ENCODE results near the gene BAAT.
"Not testable (repeated sequence)": the region's sequence is repeated elsewhere in the genome, so short reads cannot be mapped to it uniquely, and the experiment has no call there.

The BAAT gene

GRCh38 chr9:101384873-101385536 is at the start of gene BAAT:
Gene BAAT (minus strand): TSS chr9:101385006. CDS start chr9:101371404, 13,602 bp downstream.
- DNase-seq (ENCODE audit: low read depth) = not testable (repeated sequence)

- no peak for DNase-seq (ENCODE audit: low read depth)
Measured at GRCh38 chr9:101433229-101433628, 48.4 kb upstream of the BAAT start.

GRCh38 chr9:101432740-101433139 is 47.9 kb upstream of the BAAT start:
- no peak for DNase-seq (ENCODE audit: low read depth)

- no peak for DNase-seq (ENCODE audit: low read depth)
Measured at GRCh38 chr9:101432171-101432570, 47.4 kb upstream of the BAAT start.

GRCh38 chr9:101429736-101430135 is 44.9 kb upstream of the BAAT start:
- no peak for DNase-seq (ENCODE audit: low read depth)

- no peak for DNase-seq (ENCODE audit: low read depth)
Measured at GRCh38 chr9:101428909-101429308, 44.1 kb upstream of the BAAT start.

- no peak for DNase-seq (ENCODE audit: low read depth)
Measured at GRCh38 chr9:101427957-101428655, 43.3 kb upstream of the BAAT start.

- no peak for DNase-seq (ENCODE audit: low read depth)
Measured at GRCh38 chr9:101427358-101427757, 42.6 kb upstream of the BAAT start.

GRCh38 chr9:101421653-101422065 is 36.9 kb upstream of the BAAT start:
- no peak for DNase-seq (ENCODE audit: low read depth)

- no peak for DNase-seq (ENCODE audit: low read depth)
Measured at GRCh38 chr9:101419863-101420262, 35.1 kb upstream of the BAAT start.

- no peak for DNase-seq (ENCODE audit: low read depth)
Measured at GRCh38 chr9:101418518-101419430, 34.0 kb upstream of the BAAT start.

GRCh38 chr9:101417977-101418376 is 33.2 kb upstream of the BAAT start:
- no peak for DNase-seq (ENCODE audit: low read depth)

GRCh38 chr9:101417389-101417788 is 32.6 kb upstream of the BAAT start:
- DNase-seq (ENCODE audit: low read depth) = no peak

GRCh38 chr9:101415578-101415977 is 30.8 kb upstream of the BAAT start:
- DNase-seq (ENCODE audit: low read depth) = no peak

GRCh38 chr9:101414839-101415238 is 30.0 kb upstream of the BAAT start:
- DNase-seq (ENCODE audit: low read depth) = no peak

- DNase-seq (ENCODE audit: low read depth) = no peak
Measured at GRCh38 chr9:101409079-101409477, 24.3 kb upstream of the BAAT start.

GRCh38 chr9:101408374-101409078 is 23.7 kb upstream of the BAAT start:
- DNase-seq (ENCODE audit: low read depth) = no peak

GRCh38 chr9:101403516-101404285 is 18.9 kb upstream of the BAAT start:
- DNase-seq (ENCODE audit: low read depth) = no peak

- DNase-seq (ENCODE audit: low read depth) = no peak
Measured at GRCh38 chr9:101400120-101400519, 15.3 kb upstream of the BAAT start.

GRCh38 chr9:101399643-101399970 is 14.8 kb upstream of the BAAT start:
- no peak for DNase-seq (ENCODE audit: low read depth)

GRCh38 chr9:101398930-101399642 is 14.3 kb upstream of the BAAT start:
- DNase-seq (ENCODE audit: low read depth) = no peak

All from stimulated activated CD8-positive, alpha-beta memory T cell treated with anti-CD3 and anti-CD28 coated beads, Interleukin-15, amount 100 ng/mL, for 1 hour (primary cell).